ENCODE results near the gene MXD4. TPM values are rescaled to one million over a fixed set of nuclear protein-coding genes. Genes with fewer than 3 reads are reported as not detected.

Gene MXD4
- total and polyA plus RNA-seq, 9 of the 15 experiments (the other 6 are each of a cell fraction or from before 2014, with no cell fraction given), result 0.06 to 13.5 (median 5.9) TPM

DNA sequence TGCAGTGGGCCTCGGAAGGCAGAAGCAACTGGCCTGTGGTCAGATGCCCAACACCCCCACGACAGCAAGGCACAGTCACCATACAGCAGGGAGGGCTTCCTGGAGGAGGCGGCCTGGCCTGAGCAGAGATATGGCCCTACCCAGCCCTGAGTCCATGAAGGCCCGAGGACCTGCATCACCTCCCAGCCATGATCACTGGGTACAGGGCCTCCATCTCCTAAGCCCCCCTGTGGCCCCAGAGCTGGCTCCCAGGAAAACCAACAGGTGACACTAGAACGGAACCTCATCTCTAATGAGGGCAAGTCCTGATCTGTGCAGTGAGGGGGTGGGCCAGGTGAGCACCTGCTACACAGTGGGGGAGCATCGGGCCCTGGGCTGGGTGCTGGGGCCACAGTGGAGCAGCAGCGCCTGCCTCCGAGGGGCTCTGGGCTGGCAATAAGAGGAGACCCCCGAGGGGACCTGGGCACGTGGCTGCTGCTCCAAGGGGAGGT, 26.2 kb upstream of the MXD4 start (continued):
- TF ChIP-seq, protein P1, sequence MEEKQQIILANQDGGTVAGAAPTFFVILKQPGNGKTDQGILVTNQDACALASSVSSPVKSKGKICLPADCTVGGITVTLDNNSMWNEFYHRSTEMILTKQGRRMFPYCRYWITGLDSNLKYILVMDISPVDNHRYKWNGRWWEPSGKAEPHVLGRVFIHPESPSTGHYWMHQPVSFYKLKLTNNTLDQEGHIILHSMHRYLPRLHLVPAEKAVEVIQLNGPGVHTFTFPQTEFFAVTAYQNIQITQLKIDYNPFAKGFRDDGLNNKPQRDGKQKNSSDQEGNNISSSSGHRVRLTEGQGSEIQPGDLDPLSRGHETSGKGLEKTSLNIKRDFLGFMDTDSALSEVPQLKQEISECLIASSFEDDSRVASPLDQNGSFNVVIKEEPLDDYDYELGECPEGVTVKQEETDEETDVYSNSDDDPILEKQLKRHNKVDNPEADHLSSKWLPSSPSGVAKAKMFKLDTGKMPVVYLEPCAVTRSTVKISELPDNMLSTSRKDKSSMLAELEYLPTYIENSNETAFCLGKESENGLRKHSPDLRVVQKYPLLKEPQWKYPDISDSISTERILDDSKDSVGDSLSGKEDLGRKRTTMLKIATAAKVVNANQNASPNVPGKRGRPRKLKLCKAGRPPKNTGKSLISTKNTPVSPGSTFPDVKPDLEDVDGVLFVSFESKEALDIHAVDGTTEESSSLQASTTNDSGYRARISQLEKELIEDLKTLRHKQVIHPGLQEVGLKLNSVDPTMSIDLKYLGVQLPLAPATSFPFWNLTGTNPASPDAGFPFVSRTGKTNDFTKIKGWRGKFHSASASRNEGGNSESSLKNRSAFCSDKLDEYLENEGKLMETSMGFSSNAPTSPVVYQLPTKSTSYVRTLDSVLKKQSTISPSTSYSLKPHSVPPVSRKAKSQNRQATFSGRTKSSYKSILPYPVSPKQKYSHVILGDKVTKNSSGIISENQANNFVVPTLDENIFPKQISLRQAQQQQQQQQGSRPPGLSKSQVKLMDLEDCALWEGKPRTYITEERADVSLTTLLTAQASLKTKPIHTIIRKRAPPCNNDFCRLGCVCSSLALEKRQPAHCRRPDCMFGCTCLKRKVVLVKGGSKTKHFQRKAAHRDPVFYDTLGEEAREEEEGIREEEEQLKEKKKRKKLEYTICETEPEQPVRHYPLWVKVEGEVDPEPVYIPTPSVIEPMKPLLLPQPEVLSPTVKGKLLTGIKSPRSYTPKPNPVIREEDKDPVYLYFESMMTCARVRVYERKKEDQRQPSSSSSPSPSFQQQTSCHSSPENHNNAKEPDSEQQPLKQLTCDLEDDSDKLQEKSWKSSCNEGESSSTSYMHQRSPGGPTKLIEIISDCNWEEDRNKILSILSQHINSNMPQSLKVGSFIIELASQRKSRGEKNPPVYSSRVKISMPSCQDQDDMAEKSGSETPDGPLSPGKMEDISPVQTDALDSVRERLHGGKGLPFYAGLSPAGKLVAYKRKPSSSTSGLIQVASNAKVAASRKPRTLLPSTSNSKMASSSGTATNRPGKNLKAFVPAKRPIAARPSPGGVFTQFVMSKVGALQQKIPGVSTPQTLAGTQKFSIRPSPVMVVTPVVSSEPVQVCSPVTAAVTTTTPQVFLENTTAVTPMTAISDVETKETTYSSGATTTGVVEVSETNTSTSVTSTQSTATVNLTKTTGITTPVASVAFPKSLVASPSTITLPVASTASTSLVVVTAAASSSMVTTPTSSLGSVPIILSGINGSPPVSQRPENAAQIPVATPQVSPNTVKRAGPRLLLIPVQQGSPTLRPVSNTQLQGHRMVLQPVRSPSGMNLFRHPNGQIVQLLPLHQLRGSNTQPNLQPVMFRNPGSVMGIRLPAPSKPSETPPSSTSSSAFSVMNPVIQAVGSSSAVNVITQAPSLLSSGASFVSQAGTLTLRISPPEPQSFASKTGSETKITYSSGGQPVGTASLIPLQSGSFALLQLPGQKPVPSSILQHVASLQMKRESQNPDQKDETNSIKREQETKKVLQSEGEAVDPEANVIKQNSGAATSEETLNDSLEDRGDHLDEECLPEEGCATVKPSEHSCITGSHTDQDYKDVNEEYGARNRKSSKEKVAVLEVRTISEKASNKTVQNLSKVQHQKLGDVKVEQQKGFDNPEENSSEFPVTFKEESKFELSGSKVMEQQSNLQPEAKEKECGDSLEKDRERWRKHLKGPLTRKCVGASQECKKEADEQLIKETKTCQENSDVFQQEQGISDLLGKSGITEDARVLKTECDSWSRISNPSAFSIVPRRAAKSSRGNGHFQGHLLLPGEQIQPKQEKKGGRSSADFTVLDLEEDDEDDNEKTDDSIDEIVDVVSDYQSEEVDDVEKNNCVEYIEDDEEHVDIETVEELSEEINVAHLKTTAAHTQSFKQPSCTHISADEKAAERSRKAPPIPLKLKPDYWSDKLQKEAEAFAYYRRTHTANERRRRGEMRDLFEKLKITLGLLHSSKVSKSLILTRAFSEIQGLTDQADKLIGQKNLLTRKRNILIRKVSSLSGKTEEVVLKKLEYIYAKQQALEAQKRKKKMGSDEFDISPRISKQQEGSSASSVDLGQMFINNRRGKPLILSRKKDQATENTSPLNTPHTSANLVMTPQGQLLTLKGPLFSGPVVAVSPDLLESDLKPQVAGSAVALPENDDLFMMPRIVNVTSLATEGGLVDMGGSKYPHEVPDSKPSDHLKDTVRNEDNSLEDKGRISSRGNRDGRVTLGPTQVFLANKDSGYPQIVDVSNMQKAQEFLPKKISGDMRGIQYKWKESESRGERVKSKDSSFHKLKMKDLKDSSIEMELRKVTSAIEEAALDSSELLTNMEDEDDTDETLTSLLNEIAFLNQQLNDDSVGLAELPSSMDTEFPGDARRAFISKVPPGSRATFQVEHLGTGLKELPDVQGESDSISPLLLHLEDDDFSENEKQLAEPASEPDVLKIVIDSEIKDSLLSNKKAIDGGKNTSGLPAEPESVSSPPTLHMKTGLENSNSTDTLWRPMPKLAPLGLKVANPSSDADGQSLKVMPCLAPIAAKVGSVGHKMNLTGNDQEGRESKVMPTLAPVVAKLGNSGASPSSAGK (IDR thresholded peaks at IDR 0.05), result no peak
- TF ChIP-seq CREM (IDR thresholded peaks at IDR 0.05; ENCODE audit: low read depth), result no peak
- TF ChIP-seq PTBP1 (IDR thresholded peaks at IDR 0.05; ENCODE audit: low read depth, low read length), result 0 out of 2 replicates have a peak, but pooled peaks have one; percentile 53
- TF ChIP-seq, protein P2, sequence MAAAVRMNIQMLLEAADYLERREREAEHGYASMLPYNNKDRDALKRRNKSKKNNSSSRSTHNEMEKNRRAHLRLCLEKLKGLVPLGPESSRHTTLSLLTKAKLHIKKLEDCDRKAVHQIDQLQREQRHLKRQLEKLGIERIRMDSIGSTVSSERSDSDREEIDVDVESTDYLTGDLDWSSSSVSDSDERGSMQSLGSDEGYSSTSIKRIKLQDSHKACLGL (CRISPR knock-in tag; IDR thresholded peaks at IDR 0.05; ENCODE audit: borderline replicate concordance, poor library complexity, severe bottlenecking), result no peak
- no peak for TF ChIP-seq HNRNPUL1 (IDR thresholded peaks at IDR 0.05; ENCODE audit: low read length)
- TF ChIP-seq MCM2 (IDR thresholded peaks at IDR 0.05; ENCODE audit: low read depth), result no peak
- TF ChIP-seq ZFP36 (IDR thresholded peaks at IDR 0.05; ENCODE audit: low read depth, low read length, partially characterized antibody), result peak; percentile 98
- TF ChIP-seq RNF2 (IDR thresholded peaks at IDR 0.05), result no peak
- TF ChIP-seq NCOA2 (IDR thresholded peaks at IDR 0.05; ENCODE audit: partially characterized antibody in 2 of 2), result no peak

All from K562 (cell line).